ENCODE data around the gene ZZZ3.

DNA sequence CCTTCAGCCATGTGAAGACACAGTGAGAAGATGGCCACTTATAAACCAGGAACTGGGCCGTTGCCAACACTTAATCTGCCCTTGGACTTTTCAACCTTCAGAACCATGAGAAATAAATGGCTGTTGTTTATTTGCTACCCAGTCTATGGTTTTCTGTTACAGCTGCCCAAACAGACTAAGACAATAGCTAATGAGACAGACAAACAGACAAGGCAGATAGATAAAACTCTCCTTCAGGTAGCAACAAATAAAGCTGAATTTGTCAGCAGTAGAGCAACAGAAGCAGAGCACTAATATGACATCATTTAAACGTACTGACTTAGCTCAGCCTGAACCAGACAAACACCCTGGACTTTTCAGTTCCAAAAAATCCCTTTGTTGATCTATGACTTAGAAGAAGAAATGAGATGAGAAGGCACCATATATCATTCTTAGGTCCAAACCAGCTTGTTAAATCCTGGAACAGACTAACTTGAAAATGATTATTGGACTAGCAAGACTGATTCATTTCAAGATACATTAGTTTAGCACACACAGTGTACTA, 27.0 kb downstream of the ZZZ3 start:
- TF ChIP-seq EZH2phosphoT487 (IDR thresholded peaks at IDR 0.05; ENCODE audit: low read depth, severe bottlenecking, unreplicated experiment) (no peak), EZH2 (IDR thresholded peaks at IDR 0.05; ENCODE audit: borderline replicate concordance) (no peak)
- TF ChIP-seq, protein P1, sequence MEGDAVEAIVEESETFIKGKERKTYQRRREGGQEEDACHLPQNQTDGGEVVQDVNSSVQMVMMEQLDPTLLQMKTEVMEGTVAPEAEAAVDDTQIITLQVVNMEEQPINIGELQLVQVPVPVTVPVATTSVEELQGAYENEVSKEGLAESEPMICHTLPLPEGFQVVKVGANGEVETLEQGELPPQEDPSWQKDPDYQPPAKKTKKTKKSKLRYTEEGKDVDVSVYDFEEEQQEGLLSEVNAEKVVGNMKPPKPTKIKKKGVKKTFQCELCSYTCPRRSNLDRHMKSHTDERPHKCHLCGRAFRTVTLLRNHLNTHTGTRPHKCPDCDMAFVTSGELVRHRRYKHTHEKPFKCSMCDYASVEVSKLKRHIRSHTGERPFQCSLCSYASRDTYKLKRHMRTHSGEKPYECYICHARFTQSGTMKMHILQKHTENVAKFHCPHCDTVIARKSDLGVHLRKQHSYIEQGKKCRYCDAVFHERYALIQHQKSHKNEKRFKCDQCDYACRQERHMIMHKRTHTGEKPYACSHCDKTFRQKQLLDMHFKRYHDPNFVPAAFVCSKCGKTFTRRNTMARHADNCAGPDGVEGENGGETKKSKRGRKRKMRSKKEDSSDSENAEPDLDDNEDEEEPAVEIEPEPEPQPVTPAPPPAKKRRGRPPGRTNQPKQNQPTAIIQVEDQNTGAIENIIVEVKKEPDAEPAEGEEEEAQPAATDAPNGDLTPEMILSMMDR (IDR thresholded peaks at IDR 0.05; ENCODE audit: poor library complexity), result no peak

Measured in hepatocyte (in vitro differentiated cells).